ENCODE data around the gene MLLT10. TPM values are rescaled to one million over a fixed set of nuclear protein-coding genes. Genes with fewer than 3 reads are reported as not detected.

MLLT10 gene
- total RNA-seq, 2 experiments from 2014 or later = 43.0 to 49.9 TPM

DNA sequence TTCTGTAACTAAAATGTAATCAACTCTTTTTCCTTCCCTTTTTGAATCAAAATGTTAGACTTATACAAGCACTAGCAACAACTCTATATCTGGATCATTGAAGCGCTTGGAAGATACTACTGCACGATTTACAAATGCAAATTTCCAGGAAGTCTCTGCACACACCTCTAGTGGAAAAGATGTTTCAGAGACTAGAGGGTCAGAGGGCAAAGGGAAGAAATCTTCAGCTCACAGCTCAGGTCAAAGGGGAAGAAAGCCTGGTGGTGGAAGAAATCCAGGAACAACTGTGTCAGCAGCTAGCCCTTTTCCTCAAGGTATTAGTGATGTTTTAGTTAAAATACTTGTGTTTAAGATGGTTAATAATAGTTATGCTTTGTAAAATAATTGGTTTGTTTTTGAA is 136.4 kb downstream of the MLLT10 start:
- H3K36me3 Mint-ChIP-seq (ENCODE audit: low read depth) = peaks cover 13% of the 10 kb centered on the region
- DNase-seq = no peak
- H3K9me3 Mint-ChIP-seq = no peaks in the 10 kb centered on the region
- ChIA-PET CTCF (no interaction called here), POLR2A (no interaction called here)
- no peaks in the 10 kb centered on the region for H3K27me3 Mint-ChIP-seq
- H3K4me1 Mint-ChIP-seq = peaks cover 9% of the 10 kb centered on the region
- no peak overlapping the region for H3K4me3 Mint-ChIP-seq
- H3K27ac Mint-ChIP-seq = no peak overlapping the region

DNA sequence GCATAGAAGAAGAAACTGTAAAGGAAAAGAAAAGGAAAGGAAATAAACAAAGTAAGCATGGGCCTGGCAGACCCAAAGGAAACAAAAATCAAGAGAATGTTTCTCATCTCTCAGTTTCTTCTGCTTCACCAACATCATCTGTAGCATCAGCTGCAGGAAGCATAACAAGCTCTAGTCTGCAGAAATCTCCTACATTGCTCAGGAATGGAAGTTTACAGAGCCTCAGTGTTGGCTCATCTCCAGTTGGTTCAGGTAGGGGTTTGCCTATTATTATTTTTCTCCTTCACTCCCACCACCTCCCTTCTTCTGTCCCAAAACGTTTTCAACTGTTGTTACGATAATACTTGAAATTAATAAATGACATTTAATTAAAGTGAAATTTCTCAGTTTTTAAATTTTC is 139.6 kb downstream of the MLLT10 start:
- Mint-ChIP-seq H3K27ac (no peak overlapping the region), H3K4me1 (peaks cover 3% of the 10 kb centered on the region), H3K4me3 (no peak overlapping the region), H3K36me3 (ENCODE audit: low read depth) (peaks cover 7% of the 10 kb centered on the region), H3K27me3 (no peaks in the 10 kb centered on the region), H3K9me3 (no peaks in the 10 kb centered on the region)
- DNase-seq = no peak
- ChIA-PET POLR2A (no interaction called here), CTCF (interaction anchor here (0.8 kb wide), 1 partner anchor 123 kb away, joined by 3 read pairs; no protein-coding TSS in a partner anchor)

DNA sequence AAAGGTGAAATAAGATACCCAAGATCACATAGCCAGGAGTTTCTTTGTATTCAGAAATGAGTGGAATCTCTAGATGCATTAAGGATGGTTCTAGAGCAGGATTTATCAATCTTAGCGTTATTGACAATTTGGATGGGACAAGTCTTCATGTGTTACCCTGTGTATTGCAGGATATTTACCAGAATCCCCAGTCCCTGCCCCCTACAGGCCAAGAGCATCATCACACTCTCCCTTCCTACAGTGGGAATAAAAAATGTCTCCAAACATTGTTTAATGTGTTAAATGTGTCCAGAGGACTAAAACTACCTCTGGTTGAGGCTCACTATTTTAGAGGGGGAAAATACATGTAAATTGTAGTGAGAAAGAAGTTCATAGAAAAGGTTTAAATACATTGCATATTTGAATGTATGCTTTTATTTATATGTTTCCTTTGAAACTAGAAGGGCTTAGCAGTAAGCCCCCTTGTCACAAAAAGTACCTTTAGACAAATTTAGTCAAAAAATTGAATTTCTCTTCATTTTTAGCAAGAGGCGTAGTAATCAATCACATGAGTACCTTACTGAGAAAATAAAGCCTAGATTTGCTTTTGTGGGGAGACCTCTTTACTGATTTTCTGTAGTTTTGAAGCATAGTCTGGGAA is 141.2 kb downstream of the MLLT10 start:
- no peaks in the 10 kb centered on the region for H3K9me3 Mint-ChIP-seq
- POLR2A ChIA-PET = no interaction called here
- no peak overlapping the region for H3K27ac Mint-ChIP-seq
- peaks cover 9% of the 10 kb centered on the region for H3K36me3 Mint-ChIP-seq (ENCODE audit: low read depth)
- peak; percentile 24 for DNase-seq
- CTCF ChIA-PET = no interaction called here
- no peak overlapping the region for H3K4me3 Mint-ChIP-seq
- peaks cover 2% of the 10 kb centered on the region for H3K4me1 Mint-ChIP-seq
- no peaks in the 10 kb centered on the region for H3K27me3 Mint-ChIP-seq

DNA sequence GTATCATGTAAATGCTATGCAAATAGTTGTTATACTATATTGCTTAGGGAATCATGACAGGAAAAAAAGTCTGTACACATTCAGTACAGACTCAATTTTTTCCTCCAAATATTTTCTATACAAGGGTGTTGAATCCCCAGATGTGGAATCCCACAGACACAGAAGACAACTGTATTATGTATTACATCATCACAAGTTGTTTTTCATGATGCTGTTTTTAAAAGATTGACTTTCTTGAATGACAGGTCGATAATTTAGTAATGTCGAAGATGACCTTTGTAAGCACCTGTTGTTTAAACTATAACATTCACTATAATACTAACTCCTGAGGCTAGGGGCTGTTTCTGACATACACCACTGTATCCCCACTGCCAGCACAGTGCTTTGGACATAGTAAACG is 143.5 kb downstream of the MLLT10 start:
- Mint-ChIP-seq H3K27ac (no peak overlapping the region), H3K4me3 (no peak overlapping the region), H3K4me1 (no peaks in the 10 kb centered on the region), H3K9me3 (no peaks in the 10 kb centered on the region), H3K36me3 (ENCODE audit: low read depth) (peaks cover 14% of the 10 kb centered on the region), H3K27me3 (no peaks in the 10 kb centered on the region)
- DNase-seq = no peak
- ChIA-PET POLR2A (no interaction called here), CTCF (no interaction called here)

DNA sequence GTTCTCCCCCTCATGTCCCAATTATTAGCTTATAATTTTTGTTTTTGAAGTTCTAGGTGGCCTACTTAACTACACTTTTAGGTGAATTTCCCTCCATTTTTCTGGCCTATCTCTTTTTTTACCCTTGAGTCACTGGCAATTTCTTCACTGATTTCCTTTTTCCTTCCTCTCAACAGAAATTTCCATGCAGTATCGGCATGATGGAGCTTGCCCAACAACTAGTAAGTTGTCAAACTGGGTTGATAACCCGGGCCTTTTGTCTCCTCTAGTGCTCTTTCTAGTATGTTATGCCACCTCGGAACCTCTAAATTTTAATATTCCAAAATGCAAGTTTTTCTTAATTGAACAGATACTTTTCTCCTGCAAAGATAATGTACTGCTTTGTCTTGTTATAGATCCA is 147.1 kb downstream of the MLLT10 start:
- Mint-ChIP-seq H3K27ac (no peak overlapping the region), H3K4me1 (no peaks in the 10 kb centered on the region), H3K9me3 (no peaks in the 10 kb centered on the region), H3K4me3 (no peak overlapping the region), H3K36me3 (ENCODE audit: low read depth) (peaks cover 13% of the 10 kb centered on the region), H3K27me3 (no peaks in the 10 kb centered on the region)
- DNase-seq = no peak
- ChIA-PET POLR2A (no interaction called here), CTCF (no interaction called here)

DNA sequence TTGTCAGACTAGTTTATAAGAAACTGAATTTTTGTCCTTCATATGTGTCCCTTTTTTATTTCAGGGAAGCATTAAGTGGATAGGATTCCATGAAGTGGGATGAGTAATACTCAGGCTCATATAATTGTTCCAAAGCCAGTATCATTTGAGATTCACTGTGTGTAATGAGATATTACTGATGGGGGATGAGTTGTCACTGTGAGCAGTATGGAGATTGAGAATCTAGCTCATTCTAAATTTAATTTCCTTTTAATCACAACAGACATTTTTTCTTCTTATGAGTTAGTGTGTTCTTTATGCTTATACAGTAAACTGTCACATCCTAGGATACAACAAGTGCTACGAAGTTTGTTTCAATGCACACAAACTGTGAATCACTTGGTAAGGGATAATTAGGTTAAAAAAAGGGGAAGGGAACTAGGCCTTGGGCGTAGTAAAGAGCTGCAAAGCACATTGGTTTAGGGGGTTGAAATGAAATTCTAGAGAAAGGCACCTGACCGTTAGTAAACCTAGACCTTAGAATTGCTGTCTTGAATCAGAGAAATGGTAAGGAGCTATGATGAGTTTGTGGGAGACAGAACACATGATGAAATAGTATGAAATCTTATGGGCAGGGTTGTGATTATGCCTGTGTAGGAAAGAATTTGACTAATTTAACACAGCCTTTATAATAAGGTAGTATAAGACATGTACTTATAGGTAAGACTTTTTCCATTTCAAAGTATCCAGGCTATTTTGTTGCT is 153.4 kb downstream of the MLLT10 start:
- H3K4me3 Mint-ChIP-seq = no peak overlapping the region
- H3K27ac Mint-ChIP-seq = no peak overlapping the region
- peaks cover 2% of the 10 kb centered on the region for H3K4me1 Mint-ChIP-seq
- ChIA-PET CTCF (interaction anchor here (0.9 kb wide), 1 partner anchor 12 kb away, joined by 3 read pairs; no protein-coding TSS in a partner anchor), POLR2A (no interaction called here)
- no peak for DNase-seq
- no peaks in the 10 kb centered on the region for H3K9me3 Mint-ChIP-seq
- H3K36me3 Mint-ChIP-seq (ENCODE audit: low read depth) = peaks cover 22% of the 10 kb centered on the region
- no peaks in the 10 kb centered on the region for H3K27me3 Mint-ChIP-seq

DNA sequence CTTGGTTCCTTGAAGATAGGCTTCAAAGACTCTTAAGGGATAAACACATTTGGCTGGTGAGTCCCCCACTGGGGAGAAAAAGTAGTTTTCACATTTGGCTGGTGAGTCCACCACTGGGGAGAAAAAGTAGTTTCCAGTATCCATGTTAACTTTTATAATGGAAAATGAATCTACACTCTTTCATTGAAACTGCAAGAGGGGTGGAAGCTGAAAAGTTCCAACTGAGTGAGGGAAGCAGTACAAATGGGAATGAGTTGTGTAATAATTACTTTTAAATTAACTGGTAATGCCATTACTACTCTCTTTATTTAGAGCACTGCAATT is 153.9 kb downstream of the MLLT10 start:
- H3K36me3 Mint-ChIP-seq (ENCODE audit: low read depth) = peaks cover 23% of the 10 kb centered on the region
- ChIA-PET CTCF (interaction anchor here (0.9 kb wide), 1 partner anchor 12 kb away, joined by 3 read pairs; no protein-coding TSS in a partner anchor), POLR2A (no interaction called here)
- no peak for DNase-seq
- no peaks in the 10 kb centered on the region for H3K27me3 Mint-ChIP-seq
- H3K9me3 Mint-ChIP-seq = no peaks in the 10 kb centered on the region
- no peak overlapping the region for H3K4me3 Mint-ChIP-seq
- no peak overlapping the region for H3K27ac Mint-ChIP-seq
- H3K4me1 Mint-ChIP-seq = peaks cover 2% of the 10 kb centered on the region

DNA sequence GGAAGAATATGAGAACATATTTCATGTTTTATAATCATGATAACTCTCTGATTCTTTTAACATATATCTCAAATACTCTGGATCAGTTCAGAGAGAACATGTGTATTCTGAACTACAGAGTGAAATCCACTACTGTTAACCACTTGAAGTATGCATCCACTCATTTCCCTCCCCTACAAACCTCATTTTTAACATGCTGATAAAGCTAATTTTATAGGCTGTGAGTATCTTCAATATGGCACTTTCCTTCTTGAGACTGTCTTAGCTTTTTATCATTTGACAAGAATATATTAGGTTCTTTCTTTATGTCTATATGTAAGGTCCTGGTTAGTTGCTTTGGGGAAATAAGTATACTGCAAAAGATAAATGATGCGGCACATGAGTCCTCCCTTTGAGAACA is 154.8 kb downstream of the MLLT10 start:
- H3K36me3 Mint-ChIP-seq (ENCODE audit: low read depth) = peaks cover 30% of the 10 kb centered on the region
- ChIA-PET CTCF (no interaction called here), POLR2A (no interaction called here)
- no peaks in the 10 kb centered on the region for H3K9me3 Mint-ChIP-seq
- no peak overlapping the region for H3K27ac Mint-ChIP-seq
- peaks cover 2% of the 10 kb centered on the region for H3K4me1 Mint-ChIP-seq
- no peaks in the 10 kb centered on the region for H3K27me3 Mint-ChIP-seq
- H3K4me3 Mint-ChIP-seq = no peak overlapping the region
- DNase-seq = no peak

DNA sequence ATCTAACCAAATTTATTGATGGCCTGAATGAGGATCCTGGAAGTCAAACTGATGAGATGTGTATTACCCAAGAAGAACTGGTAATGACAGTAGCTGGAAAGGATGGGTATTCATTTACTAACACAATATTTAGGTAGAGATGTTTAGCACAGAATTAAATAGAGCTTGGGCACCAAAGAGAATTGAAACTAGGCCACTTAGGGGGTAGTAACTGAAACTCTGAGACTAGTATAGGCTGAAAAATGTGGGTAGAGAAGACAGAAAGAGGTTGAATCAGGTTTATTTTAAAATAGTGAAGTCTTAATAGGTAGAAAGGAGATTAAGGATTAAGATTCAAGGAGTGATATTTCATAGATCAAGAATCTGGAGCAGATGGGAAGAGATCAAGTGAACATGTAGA is 155.8 kb downstream of the MLLT10 start:
- Mint-ChIP-seq H3K27me3 (no peaks in the 10 kb centered on the region), H3K36me3 (ENCODE audit: low read depth) (peaks cover 32% of the 10 kb centered on the region), H3K4me3 (no peak overlapping the region), H3K27ac (no peak overlapping the region), H3K9me3 (no peaks in the 10 kb centered on the region), H3K4me1 (peaks cover 2% of the 10 kb centered on the region)
- ChIA-PET POLR2A (no interaction called here), CTCF (interaction anchor here (0.9 kb wide), 1 partner anchor 194 kb away, joined by 3 read pairs; no protein-coding TSS in a partner anchor)
- DNase-seq = no peak

DNA sequence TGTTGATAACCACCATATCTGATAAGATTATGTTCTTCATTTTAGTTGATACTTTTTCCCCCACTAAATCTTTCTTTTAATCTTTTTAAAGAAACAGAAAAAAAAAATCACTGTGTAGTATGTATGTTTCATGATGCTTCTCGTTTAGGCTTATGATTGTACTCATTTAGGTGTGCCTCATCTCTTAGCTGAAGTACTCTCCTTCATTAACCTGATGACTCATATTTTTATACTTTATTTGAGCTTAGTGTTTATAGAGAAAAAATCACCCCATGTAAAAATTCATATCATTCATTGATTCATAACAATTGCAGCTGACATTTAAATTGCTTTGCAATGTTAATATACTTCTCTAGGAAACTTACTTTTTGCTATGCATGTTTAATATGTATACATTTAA is 158.9 kb downstream of the MLLT10 start:
- H3K27ac Mint-ChIP-seq = no peak overlapping the region
- no peak overlapping the region for H3K4me3 Mint-ChIP-seq
- no peaks in the 10 kb centered on the region for H3K4me1 Mint-ChIP-seq
- H3K27me3 Mint-ChIP-seq = no peaks in the 10 kb centered on the region
- CTCF ChIA-PET = no interaction called here
- peaks cover 2% of the 10 kb centered on the region for H3K9me3 Mint-ChIP-seq
- POLR2A ChIA-PET = no interaction called here
- H3K36me3 Mint-ChIP-seq (ENCODE audit: low read depth) = peaks cover 40% of the 10 kb centered on the region
- DNase-seq = no peak

DNA sequence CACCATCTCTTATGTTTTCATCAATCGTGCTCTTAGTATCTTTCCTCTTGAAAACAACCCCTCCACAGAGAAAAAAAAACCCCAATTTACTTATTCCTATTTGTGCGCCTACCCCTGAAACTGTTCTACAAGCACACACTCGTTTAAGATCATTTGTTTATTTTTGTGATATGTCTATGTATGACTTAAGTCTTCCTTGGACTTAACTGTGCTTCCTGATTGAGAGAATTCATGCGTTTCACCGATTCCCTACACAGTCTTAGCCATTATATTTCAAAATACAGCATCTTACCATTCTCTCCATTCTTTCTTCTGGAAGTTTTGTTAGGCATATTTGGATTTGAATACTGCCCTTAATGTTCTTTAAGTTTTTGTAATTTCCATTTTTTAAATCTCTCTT is 159.4 kb downstream of the MLLT10 start:
- Mint-ChIP-seq H3K4me1 (no peaks in the 10 kb centered on the region), H3K27ac (no peak overlapping the region), H3K9me3 (peaks cover 6% of the 10 kb centered on the region), H3K4me3 (no peak overlapping the region), H3K27me3 (no peaks in the 10 kb centered on the region), H3K36me3 (ENCODE audit: low read depth) (peaks cover 43% of the 10 kb centered on the region)
- ChIA-PET POLR2A (no interaction called here), CTCF (no interaction called here)
- no peak for DNase-seq

DNA sequence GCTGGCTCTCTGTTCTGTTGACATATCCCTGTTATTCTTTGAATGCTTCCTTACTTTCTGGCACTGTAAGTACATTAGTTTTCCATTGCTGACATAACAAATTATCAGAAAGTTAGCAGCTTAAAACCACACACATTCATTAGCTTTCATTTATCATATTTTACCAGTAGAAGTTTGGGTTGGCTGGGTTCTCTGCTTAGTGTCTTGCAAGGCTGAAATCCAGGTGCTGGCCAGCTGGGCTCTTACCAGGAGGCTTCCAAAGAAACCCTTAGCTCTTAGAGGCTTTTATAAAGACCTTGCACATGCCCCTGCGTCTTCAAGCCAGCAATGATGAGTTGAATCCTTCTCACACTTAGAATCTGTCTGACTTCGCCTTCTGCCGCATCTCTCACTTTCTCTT is 160.6 kb downstream of the MLLT10 start:
- Mint-ChIP-seq H3K36me3 (ENCODE audit: low read depth) (peaks cover 48% of the 10 kb centered on the region), H3K4me1 (no peaks in the 10 kb centered on the region), H3K4me3 (no peak overlapping the region), H3K27me3 (no peaks in the 10 kb centered on the region), H3K27ac (no peak overlapping the region), H3K9me3 (peaks cover 14% of the 10 kb centered on the region)
- no peak for DNase-seq
- POLR2A ChIA-PET = no interaction called here
- CTCF ChIA-PET = no interaction called here

DNA sequence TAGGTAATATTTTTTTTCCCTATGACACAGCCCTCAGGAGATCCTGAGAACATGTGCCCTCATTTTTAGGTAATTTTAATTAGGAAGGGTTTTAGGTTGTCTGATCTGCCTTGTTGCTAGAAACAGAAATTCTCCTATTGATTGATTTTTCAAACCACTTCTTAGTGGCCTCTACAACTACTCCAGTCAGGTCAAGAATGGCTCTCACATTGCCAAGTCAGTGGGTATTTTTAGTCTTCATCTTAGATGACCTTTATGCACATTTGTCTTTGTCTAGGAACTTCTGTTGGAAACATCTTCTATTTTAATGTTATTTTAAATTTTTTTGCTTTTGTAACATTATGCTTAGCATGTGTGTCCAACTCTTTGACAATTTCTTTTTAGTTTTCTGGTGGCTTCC is 162.3 kb downstream of the MLLT10 start:
- no peak overlapping the region for H3K27ac Mint-ChIP-seq
- H3K9me3 Mint-ChIP-seq = peaks cover 30% of the 10 kb centered on the region
- DNase-seq = no peak
- peaks cover 2% of the 10 kb centered on the region for H3K4me1 Mint-ChIP-seq
- CTCF ChIA-PET = interaction anchor here (0.7 to 0.9 kb wide), 2 partner anchors 46 to 106 kb away, joined by 3 read pairs; no protein-coding TSS in a partner anchor
- POLR2A ChIA-PET = no interaction called here
- H3K36me3 Mint-ChIP-seq (ENCODE audit: low read depth) = peaks cover 61% of the 10 kb centered on the region
- H3K27me3 Mint-ChIP-seq = peaks cover 2% of the 10 kb centered on the region
- no peak overlapping the region for H3K4me3 Mint-ChIP-seq

DNA sequence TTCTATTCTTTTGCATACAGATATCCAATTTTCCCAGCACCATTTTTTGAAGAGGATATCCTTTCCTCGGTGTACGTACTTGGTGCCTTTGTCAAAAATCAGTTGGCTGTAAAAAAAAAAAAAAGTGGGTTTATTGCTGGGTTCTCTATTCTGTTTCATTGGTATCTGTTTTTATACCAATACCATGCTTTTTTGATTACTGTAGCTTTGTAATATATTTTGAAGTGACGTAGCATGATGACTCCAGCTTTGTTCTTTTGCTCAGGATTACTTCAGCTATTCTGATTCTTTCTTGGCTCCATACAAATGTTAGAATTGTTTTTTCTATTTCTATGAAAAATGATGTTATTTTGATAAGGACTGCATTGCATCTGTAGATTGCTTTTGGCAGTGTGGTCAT is 165.5 kb downstream of the MLLT10 start:
- ChIA-PET CTCF (interaction anchor here (0.5 to 1.0 kb wide), 2 partner anchors 12 to 77 kb away, joined by 3 to 4 read pairs; no protein-coding TSS in a partner anchor), POLR2A (no interaction called here)
- H3K4me3 Mint-ChIP-seq = no peak overlapping the region
- H3K4me1 Mint-ChIP-seq = peaks cover 16% of the 10 kb centered on the region
- peaks cover 4% of the 10 kb centered on the region for H3K27me3 Mint-ChIP-seq
- H3K27ac Mint-ChIP-seq = no peak overlapping the region
- DNase-seq = no peak
- H3K36me3 Mint-ChIP-seq (ENCODE audit: low read depth) = peaks cover 64% of the 10 kb centered on the region
- H3K9me3 Mint-ChIP-seq = peaks cover 32% of the 10 kb centered on the region

Data from activated CD4-positive, alpha-beta memory T cell treated with anti-CD3 and anti-CD28 coated beads, Interleukin-2, amount 10 ng/mL, durations not matched to agents 7 days and 5 days (primary cell).